UCSD-AML1 (cell line): ENCODE measurements around the gene UBL4A.
A peak's percentile ranks its signal among the peaks of the same experiment; 100 is the strongest.

Experiments
- DNase-seq: peaks from one replicate; lab custom pipeline; 2025; ENCODE audit not compliant: unreplicated experiment; lab: John Stamatoyannopoulos, UW

Gene UBL4A

GRCh38 chrX:154440623-154441357 lies 45.6 kb downstream of the UBL4A start:
- DNase-seq = no peak

GRCh38 chrX:154439841-154440240 lies 46.6 kb downstream of the UBL4A start:
- DNase-seq = no peak

GRCh38 chrX:154437971-154438893 lies 48.2 kb downstream of the UBL4A start:
- DNase-seq = no peak

GRCh38 chrX:154436983-154437752 lies 49.2 kb downstream of the UBL4A start, which contains the start of gene GDI1:
GDI1 (plus strand) TSS chrX:154437154; CDS start chrX:154437255, 101 bp downstream.
- DNase-seq = peak; percentile 47

- DNase-seq = no peak
Measured at GRCh38 chrX:154436374-154436982, 49.9 kb downstream of the UBL4A start.

- DNase-seq = no peak
Measured at GRCh38 chrX:154435171-154435733, 51.2 kb downstream of the UBL4A start.

- no peak for DNase-seq
Measured at GRCh38 chrX:154434394-154435168, 51.8 kb downstream of the UBL4A start.
